Activated T-helper 17 cell treated with anti-CD3 and anti-CD28 coated beads, Interleukin-2, amount 50 U/mL, for 72 hours (primary cell): ENCODE results near the gene SULT1C2. TPM values are rescaled to one million over a fixed set of nuclear protein-coding genes. Genes with fewer than 3 reads are reported as not detected.
"Not testable (repeated sequence)": the region's sequence is repeated elsewhere in the genome, so short reads cannot be mapped to it uniquely, and the experiment has no call there.

Experiments used
- ATAC-seq: fragments of 150-1000 bp; cut with Tn5 transposase; replicated peaks from 2 replicates; pipeline ENCODE4 v1.10.0; 2021; ENCODE audit warnings: mild to moderate bottlenecking, moderate library complexity
- H3K27ac Mint-ChIP-seq: one replicate; pipeline ENCODE4 v1.8.0; 2022; ENCODE audit warnings: mixed read lengths
- H3K27me3 Mint-ChIP-seq: one replicate; pipeline ENCODE4 v1.8.0; 2022; ENCODE audit warnings: mixed read lengths
- H3K36me3 Mint-ChIP-seq: one replicate; pipeline ENCODE4 v1.8.0; 2022; ENCODE audit warnings: low read depth, mild to moderate bottlenecking, mixed read lengths
- H3K4me1 Mint-ChIP-seq: one replicate; pipeline ENCODE4 v1.8.0; 2022; ENCODE audit warnings: mixed read lengths
- H3K4me3 Mint-ChIP-seq: one replicate; pipeline ENCODE4 v1.8.0; 2022; ENCODE audit warnings: mild to moderate bottlenecking, mixed read lengths
- H3K9me3 Mint-ChIP-seq: one replicate; pipeline ENCODE4 v1.8.0; 2022; ENCODE audit warnings: mixed read lengths
- total RNA-seq, 2 donors: library from RNA; stranded (reverse); gene quantifications; one replicate each; pipeline ENCODE4 v1.2.3, GENCODE V29; 2022

SULT1C2 gene
- total RNA-seq, 2 donors from 2014 or later = not detected

DNA sequence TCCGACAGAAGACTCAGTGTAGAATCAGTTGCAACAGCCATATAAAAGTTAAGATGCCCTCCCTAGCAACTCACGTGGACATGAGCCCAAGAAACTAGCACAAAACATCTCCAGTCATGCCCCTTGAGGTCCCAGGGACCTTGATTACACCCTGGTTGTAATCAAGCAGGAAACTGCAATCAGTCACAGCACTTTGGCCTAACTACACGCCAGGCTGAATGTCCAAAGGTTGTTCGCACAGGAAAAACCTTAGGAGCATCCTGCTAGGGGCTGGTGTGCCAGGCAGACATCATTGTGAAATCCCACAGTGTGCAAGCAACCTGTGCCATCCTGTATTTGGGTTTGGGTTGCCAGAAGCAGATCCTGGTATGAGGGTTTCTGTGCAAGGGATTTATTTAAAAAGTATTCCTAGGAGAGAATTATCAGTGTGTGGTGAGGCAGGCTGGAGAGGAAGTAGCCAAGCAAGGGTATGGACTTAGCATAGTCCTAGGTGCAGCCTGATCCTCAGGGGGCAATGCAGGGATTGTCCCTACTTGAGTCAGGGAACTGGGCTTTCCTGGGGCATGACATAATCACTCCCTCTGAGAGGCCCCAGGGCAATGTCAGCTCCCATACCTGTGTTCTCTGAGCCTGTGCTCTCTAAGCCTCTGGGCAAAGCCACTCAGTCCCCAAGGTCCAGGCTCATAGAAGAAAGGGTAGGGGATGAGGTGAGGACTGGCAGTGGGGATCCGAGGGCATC is 17.8 kb upstream of the SULT1C2 start:
- H3K9me3 Mint-ChIP-seq = no peaks in the 10 kb centered on the region

GRCh38 chr2:108271691-108272253 is 16.9 kb upstream of the SULT1C2 start:
- H3K4me3 Mint-ChIP-seq = no peak overlapping the region
- no peak overlapping the region for H3K27ac Mint-ChIP-seq
- H3K4me1 Mint-ChIP-seq = no peaks in the 10 kb centered on the region
- H3K9me3 Mint-ChIP-seq = no peaks in the 10 kb centered on the region
- no peaks in the 10 kb centered on the region for H3K36me3 Mint-ChIP-seq
- peaks cover 11% of the 10 kb centered on the region for H3K27me3 Mint-ChIP-seq
- ATAC-seq = no peak

More for the DNA sequence above, 17.8 kb upstream of the SULT1C2 start:
- no peaks in the 10 kb centered on the region for H3K4me1 Mint-ChIP-seq
- H3K4me3 Mint-ChIP-seq = no peak overlapping the region
- ATAC-seq = no peak
- peaks cover 13% of the 10 kb centered on the region for H3K27me3 Mint-ChIP-seq
- no peak overlapping the region for H3K27ac Mint-ChIP-seq
- no peaks in the 10 kb centered on the region for H3K36me3 Mint-ChIP-seq

GRCh38 chr2:108278631-108279030 is 10.1 kb upstream of the SULT1C2 start:
- Mint-ChIP-seq H3K9me3 (no peaks in the 10 kb centered on the region), H3K27ac (no peak overlapping the region), H3K36me3 (no peaks in the 10 kb centered on the region), H3K27me3 (peaks cover 20% of the 10 kb centered on the region), H3K4me3 (no peak overlapping the region), H3K4me1 (no peaks in the 10 kb centered on the region)
- no peak for ATAC-seq

DNA sequence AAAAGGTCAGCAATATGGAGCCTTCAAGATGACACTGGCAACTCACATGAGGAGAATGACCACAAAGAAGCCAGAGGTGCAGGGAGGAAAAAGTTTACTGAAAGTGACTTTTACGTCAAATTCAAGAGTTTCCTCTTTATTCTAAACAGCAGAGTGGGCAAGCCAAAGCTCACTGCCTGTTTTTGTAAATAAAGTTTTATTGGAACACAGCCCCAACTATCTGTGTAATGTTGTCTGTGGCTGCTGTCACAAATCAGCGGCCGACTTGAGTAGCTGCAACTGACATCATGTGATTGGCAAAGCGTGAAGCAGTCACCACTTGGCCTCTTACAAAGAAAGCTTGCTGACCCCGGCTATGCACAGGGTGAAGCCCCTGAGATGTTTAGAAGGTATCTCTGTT is 9.2 kb upstream of the SULT1C2 start:
- ATAC-seq = no peak
- H3K27ac Mint-ChIP-seq = no peak overlapping the region
- peaks cover 20% of the 10 kb centered on the region for H3K27me3 Mint-ChIP-seq
- H3K36me3 Mint-ChIP-seq = no peaks in the 10 kb centered on the region
- no peak overlapping the region for H3K4me3 Mint-ChIP-seq
- no peaks in the 10 kb centered on the region for H3K4me1 Mint-ChIP-seq
- no peaks in the 10 kb centered on the region for H3K9me3 Mint-ChIP-seq

DNA sequence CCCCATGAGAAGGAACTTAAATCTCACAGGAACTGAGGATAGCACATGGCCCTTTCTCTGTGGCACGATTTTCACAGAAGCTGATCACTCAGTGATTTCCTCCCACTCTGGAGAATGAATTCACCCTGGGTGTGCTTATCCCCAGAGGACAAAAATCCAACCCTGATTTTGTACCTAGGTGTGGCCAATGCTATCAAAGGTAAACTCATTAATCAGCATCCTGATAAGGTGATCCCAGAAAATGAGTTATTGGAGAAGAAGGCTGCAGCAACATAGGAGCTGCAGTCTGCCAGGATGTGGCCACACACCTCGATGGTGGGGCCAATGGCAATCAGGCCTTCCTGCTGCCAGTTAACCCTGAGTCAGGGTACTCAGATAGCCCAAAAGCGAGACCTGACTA is 8.2 kb upstream of the SULT1C2 start:
- no peaks in the 10 kb centered on the region for H3K4me1 Mint-ChIP-seq
- H3K9me3 Mint-ChIP-seq = peaks cover 3% of the 10 kb centered on the region
- H3K27me3 Mint-ChIP-seq = peaks cover 28% of the 10 kb centered on the region
- no peaks in the 10 kb centered on the region for H3K36me3 Mint-ChIP-seq
- H3K4me3 Mint-ChIP-seq = no peak overlapping the region
- no peak for ATAC-seq
- no peak overlapping the region for H3K27ac Mint-ChIP-seq

GRCh38 chr2:108284566-108284965 is 4.1 kb upstream of the SULT1C2 start:
- not testable (repeated sequence) for H3K4me1 Mint-ChIP-seq, H3K36me3 Mint-ChIP-seq, ATAC-seq, H3K4me3 Mint-ChIP-seq, H3K27ac Mint-ChIP-seq, H3K9me3 Mint-ChIP-seq
- peaks cover 18% of the 10 kb centered on the region for H3K27me3 Mint-ChIP-seq

DNA sequence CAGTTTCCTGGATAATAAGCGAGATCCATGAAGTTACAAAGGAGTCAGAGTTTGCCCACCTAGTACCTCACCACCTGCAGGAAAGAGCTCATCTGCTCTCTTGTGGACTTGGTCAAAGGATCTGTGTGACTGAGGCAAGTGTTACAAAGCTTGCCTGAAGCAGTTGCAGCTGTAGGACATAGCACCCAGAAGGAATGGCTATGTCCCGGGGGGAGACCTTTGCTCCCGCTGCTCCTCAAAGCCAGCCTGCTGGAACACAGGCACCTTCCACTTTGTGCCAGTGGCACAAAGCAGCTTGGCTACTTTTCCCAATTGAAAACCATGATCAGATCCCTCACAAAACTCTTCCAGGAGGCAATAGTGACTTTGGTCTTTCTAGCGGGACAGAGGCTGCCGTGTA is 3.1 kb upstream of the SULT1C2 start:
- no peak for ATAC-seq
- no peak overlapping the region for H3K4me3 Mint-ChIP-seq
- peaks cover 17% of the 10 kb centered on the region for H3K27me3 Mint-ChIP-seq
- H3K9me3 Mint-ChIP-seq = peaks cover 3% of the 10 kb centered on the region
- H3K4me1 Mint-ChIP-seq = no peaks in the 10 kb centered on the region
- H3K36me3 Mint-ChIP-seq = no peaks in the 10 kb centered on the region
- no peak overlapping the region for H3K27ac Mint-ChIP-seq

DNA sequence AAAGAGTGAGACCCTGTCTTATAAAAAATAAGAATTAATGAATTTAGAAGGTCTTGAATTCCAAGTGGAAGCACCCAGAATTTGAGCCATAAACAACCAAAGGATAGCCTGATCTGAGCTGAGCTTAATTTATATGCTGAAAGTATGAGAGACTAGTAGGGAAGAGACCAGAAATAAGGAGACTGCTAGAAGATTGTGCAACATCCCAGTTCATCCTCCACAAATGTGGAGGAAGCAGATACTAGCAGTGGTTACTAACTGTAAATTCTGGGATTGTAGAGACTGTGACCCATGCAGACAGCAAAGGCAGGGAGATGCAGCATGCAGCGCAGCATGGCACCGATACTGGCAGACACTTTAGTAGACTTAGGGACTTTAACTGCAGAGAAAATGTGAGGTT is 1.5 kb upstream of the SULT1C2 start:
- H3K4me1 Mint-ChIP-seq = no peaks in the 10 kb centered on the region
- no peaks in the 10 kb centered on the region for H3K36me3 Mint-ChIP-seq
- no peak overlapping the region for H3K4me3 Mint-ChIP-seq
- H3K27me3 Mint-ChIP-seq = peaks cover 12% of the 10 kb centered on the region
- ATAC-seq = no peak
- H3K9me3 Mint-ChIP-seq = peaks cover 7% of the 10 kb centered on the region
- no peak overlapping the region for H3K27ac Mint-ChIP-seq

- ATAC-seq = no peak
- Mint-ChIP-seq H3K27ac (no peak overlapping the region), H3K4me3 (no peak overlapping the region), H3K9me3 (peaks cover 4% of the 10 kb centered on the region), H3K36me3 (no peaks in the 10 kb centered on the region), H3K4me1 (no peaks in the 10 kb centered on the region), H3K27me3 (no peaks in the 10 kb centered on the region)
Observed at GRCh38 chr2:108293850-108294249, 5.2 kb downstream of the SULT1C2 start.

DNA sequence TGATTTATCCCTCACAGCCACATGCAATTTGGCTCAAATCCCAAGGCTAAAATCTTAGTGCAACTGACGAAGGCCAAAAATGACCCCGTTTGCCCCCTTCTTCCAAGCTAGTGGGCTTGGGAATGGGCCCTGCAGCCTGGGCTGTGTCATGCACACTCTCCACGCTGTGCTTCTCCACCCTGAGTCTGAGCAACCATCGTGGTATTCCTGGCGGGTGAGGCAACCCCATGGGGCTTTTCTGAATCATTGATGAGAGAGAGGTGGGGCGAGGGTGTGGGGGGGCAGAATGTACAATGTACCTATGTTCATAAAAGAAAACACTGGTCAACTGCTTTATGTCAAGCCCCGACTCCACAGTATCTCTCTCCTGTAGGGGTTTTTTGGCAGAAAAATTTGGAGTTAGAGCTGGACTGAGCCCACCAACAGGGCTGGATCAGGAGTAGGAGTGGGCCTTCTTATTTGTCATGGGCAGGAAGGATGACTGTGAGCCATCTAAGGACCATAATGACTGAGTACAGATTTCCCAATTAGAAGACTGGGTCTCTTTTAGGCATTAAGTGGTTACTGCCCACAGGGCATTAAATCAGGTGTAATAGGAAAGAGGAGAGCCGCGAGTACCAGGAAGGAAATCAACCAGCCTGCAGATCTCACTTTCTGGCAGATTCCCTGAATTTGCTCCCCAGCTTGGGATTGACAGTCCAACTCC is 8.9 kb downstream of the SULT1C2 start:
- H3K9me3 Mint-ChIP-seq = no peaks in the 10 kb centered on the region
- peaks cover 9% of the 10 kb centered on the region for H3K27me3 Mint-ChIP-seq
- H3K4me1 Mint-ChIP-seq = no peaks in the 10 kb centered on the region
- no peak overlapping the region for H3K4me3 Mint-ChIP-seq
- no peaks in the 10 kb centered on the region for H3K36me3 Mint-ChIP-seq
- H3K27ac Mint-ChIP-seq = no peak overlapping the region
- no peak for ATAC-seq

DNA sequence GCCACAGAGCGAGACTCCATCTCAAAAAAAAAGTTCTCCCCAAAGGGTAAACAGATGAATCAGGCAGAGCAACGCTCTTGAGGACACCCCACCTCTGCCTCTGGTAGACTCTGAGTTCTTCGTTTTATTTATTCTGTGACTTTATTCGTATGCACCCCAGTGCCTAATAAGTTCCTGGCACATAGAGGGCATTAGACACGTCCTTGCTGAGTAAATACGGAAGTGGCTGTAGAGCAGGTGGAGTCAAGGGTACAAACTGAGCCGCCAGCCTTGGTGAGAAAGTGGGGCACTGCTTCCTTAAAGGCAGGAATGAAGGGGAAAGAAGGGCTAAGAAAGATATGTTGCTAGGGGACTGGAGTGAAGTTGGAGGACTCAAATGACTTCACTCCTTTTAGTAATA is 12.9 kb downstream of the SULT1C2 start:
- Mint-ChIP-seq H3K27ac (no peak overlapping the region), H3K27me3 (peaks cover 16% of the 10 kb centered on the region), H3K9me3 (no peaks in the 10 kb centered on the region), H3K4me1 (no peaks in the 10 kb centered on the region), H3K36me3 (no peaks in the 10 kb centered on the region), H3K4me3 (no peak overlapping the region)
- no peak for ATAC-seq

DNA sequence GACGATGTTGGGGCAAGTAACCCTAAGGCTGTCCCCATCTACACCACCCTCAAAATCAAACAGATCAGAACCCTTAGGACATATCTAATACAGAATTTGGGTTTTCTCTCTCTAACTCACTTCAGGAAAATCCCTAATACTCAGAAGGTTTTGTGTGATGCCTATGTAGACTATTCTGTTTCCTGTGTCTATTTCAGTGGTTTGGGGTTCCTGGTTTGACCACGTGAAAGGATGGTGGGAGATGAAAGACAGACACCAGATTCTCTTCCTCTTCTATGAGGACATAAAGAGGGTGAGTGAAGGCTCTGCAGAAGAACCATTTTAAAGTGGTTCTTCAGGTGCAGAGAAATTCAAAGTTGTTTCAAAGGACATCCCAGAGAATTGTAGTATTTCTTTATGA is 16.3 kb downstream of the SULT1C2 start:
- H3K36me3 Mint-ChIP-seq = no peaks in the 10 kb centered on the region
- no peak overlapping the region for H3K27ac Mint-ChIP-seq
- no peaks in the 10 kb centered on the region for H3K4me1 Mint-ChIP-seq
- H3K4me3 Mint-ChIP-seq = no peak overlapping the region
- no peak for ATAC-seq
- H3K9me3 Mint-ChIP-seq = no peaks in the 10 kb centered on the region
- H3K27me3 Mint-ChIP-seq = peaks cover 15% of the 10 kb centered on the region

- Mint-ChIP-seq H3K4me3 (no peak overlapping the region), H3K36me3 (no peaks in the 10 kb centered on the region)
Observed at GRCh38 chr2:108305901-108306300, 17.2 kb downstream of the SULT1C2 start.

GRCh38 chr2:108309903-108310302 is 21.2 kb downstream of the SULT1C2 start:
- Mint-ChIP-seq H3K4me3 (no peak overlapping the region), H3K27ac (no peak overlapping the region), H3K27me3 (peaks cover 8% of the 10 kb centered on the region), H3K9me3 (no peaks in the 10 kb centered on the region), H3K36me3 (no peaks in the 10 kb centered on the region), H3K4me1 (no peaks in the 10 kb centered on the region)
- ATAC-seq = no peak

More at GRCh38 chr2:108305901-108306300, 17.2 kb downstream of the SULT1C2 start:
- H3K4me1 Mint-ChIP-seq = no peaks in the 10 kb centered on the region
- no peak overlapping the region for H3K27ac Mint-ChIP-seq
- H3K9me3 Mint-ChIP-seq = no peaks in the 10 kb centered on the region
- peaks cover 14% of the 10 kb centered on the region for H3K27me3 Mint-ChIP-seq
- no peak for ATAC-seq
